Stomach (tissue), 9 donors: ENCODE results near the gene CCDC180. TPM values are rescaled to one million over a fixed set of nuclear protein-coding genes. Genes with fewer than 3 reads are reported as not detected.

Source experiments
- DNase-seq, 2 donors: peaks; one replicate each; pipeline versions ENCODE4 v3.0.0 to v3.0.0-alpha.2; 2013 to 2019
- H3K27ac ChIP-seq, 5 donors: fragments of 200-600 bp in 4 of 5; sonication (generic) in 4 of 5; one replicate each; pipeline ENCODE4 v1.5.1; 2013 to 2019; ENCODE audit warnings: mild to moderate bottlenecking in 1 of 5, moderate library complexity in 1 of 5
- H3K27me3 ChIP-seq, 3 donors: fragments of 200-600 bp; sonication (generic); one replicate each; pipeline ENCODE4 v1.5.1; 2017 to 2019; ENCODE audit warnings: mixed run types in 1 of 3
- H3K36me3 ChIP-seq, 4 donors: fragments of 200-600 bp; sonication (generic); 1 replicate in 3 of 4; 2 replicates in 1 of 4; pipeline ENCODE4 v1.5.1; 2016 to 2019
- H3K4me1 ChIP-seq, 4 donors: fragments of 200-600 bp; sonication (generic); one replicate each; pipeline ENCODE4 v1.5.1; 2016 to 2019
- H3K4me3 ChIP-seq, 4 donors: fragments of 200-600 bp; sonication (generic) in 3 of 4; one replicate each; pipeline ENCODE4 v1.5.1; 2016 to 2019; ENCODE audit warnings: mild to moderate bottlenecking in 1 of 4
- H3K9me3 ChIP-seq, 4 donors: fragments of 200-600 bp; sonication (generic); one replicate each; pipeline ENCODE4 v1.5.1; 2016 to 2019
- CTCF ChIP-seq, 7 experiments: fragments of 450-650 bp in 4 of 7; fragments of 200-600 bp in 3 of 7; sonication (generic) in 3 of 7; IDR thresholded peaks; one replicate each; pipeline ENCODE4 v1.5.1; 2016 to 2019; ENCODE audit warnings: antibody characterized with exemption in 7 of 7, control low read depth in 2 of 7, mild to moderate bottlenecking in 1 of 7
- EP300 ChIP-seq: sonication (generic); formaldehyde crosslinking; IDR thresholded peaks from one replicate; pipeline ENCODE4 v1.6.1; 2017; ENCODE audit warnings: antibody characterized with exemption
- POLR2A ChIP-seq, 4 donors: fragments of 450-650 bp; IDR thresholded peaks; one replicate each; pipeline ENCODE4 v1.6.1; 2016; ENCODE audit warnings: antibody characterized with exemption in 4 of 4, control low read depth in 2 of 4, mild to moderate bottlenecking in 1 of 4, moderate library complexity in 1 of 4
- POLR2AphosphoS5 ChIP-seq, 3 donors: sonication (generic); formaldehyde crosslinking; IDR thresholded peaks; one replicate each; pipeline ENCODE4 v1.6.1; 2016; ENCODE audit warnings: antibody characterized with exemption in 3 of 3
- WGBS, 5 donors: extraction: QIAGEN DNeasy Blood & Tissue Kit in 3 of 5; methylation state at CpG; one replicate each; pipeline versions ENCODE4 v1.1.5 to v1.1.7; 2013 to 2018; 5-methylcytosine and 5-hydroxymethylcytosine counted together
- intact Hi-C: fragments of 100-400 bp; cut with DNase I; formaldehyde crosslinking; loops from one replicate; pipeline ENCODE4 v1.15.1; 2023; ENCODE audit warnings: low total_unique reads
- polyA plus RNA-seq, 3 donors: library from polyadenylated mRNA; stranded (reverse); fragments of 200-250 nt; gene quantifications; one replicate each; pipeline ENCODE4 v1.2.3, GENCODE V29; 2013
- total RNA-seq, 5 donors: library from RNA; depleted of rRNA; stranded (reverse); fragments of >200 nt; gene quantifications; one replicate each; pipeline versions ENCODE4 v1.1.0 to v1.2.3, GENCODE V29; 2014 to 2016
- donor health status: healthy with polysubstance abuse.
- donor health status: Bipolar disorder and iron deficiency.
- donor health status: healthy.

The CCDC180 gene
- total and polyA plus RNA-seq, 8 donors = 1.7 to 16.5 (median 6.0) TPM

- Histone ChIP-seq H3K27ac (no peak overlapping the region), H3K4me3 (no peak overlapping the region), H3K27me3 (no peaks in the 10 kb centered on the region), H3K9me3 (no peaks in the 10 kb centered on the region), H3K4me1 (no peaks in the 10 kb centered on the region), H3K36me3 (peaks cover 23 to 52% (median 48%) of the 10 kb centered on the region in 4 donors)
- TF ChIP-seq CTCF (IDR thresholded peaks at IDR 0.05) = no peak
- no peak for TF ChIP-seq POLR2A (IDR thresholded peaks at IDR 0.05)
- TF ChIP-seq POLR2AphosphoS5 (IDR thresholded peaks at IDR 0.05) = no peak
- no peak for TF ChIP-seq EP300
- intact Hi-C loops = no loop called here
- WGBS, 5 donors = 76 to 84% (median 82%) methylated on average over 3 to 6 of the region's 6 CpGs
- no peak for DNase-seq
Measured at GRCh38 chr9:97276310-97276852, 31.1 kb upstream of the CCDC180 start.

- Histone ChIP-seq H3K36me3 (peaks cover 23 to 68% (median 64%) of the 10 kb centered on the region in 4 donors), H3K27ac (no peak overlapping the region), H3K4me3 (no peak overlapping the region), H3K27me3 (no peaks in the 10 kb centered on the region), H3K4me1 (no peaks in the 10 kb centered on the region), H3K9me3 (no peaks in the 10 kb centered on the region)
- no peak for TF ChIP-seq CTCF (IDR thresholded peaks at IDR 0.05)
- TF ChIP-seq EP300 = no peak
- DNase-seq = no peak
- intact Hi-C loops = no loop called here
- 90 to 97% (median 95%) methylated on average over 7 of the region's 7 CpGs for WGBS, 5 donors
Measured at GRCh38 chr9:97277953-97278352, 29.5 kb upstream of the CCDC180 start.

- Histone ChIP-seq H3K4me3 (no peak overlapping the region), H3K36me3 (peaks cover 28 to 93% (median 87%) of the 10 kb centered on the region in 4 donors), H3K4me1 (no peaks in the 10 kb centered on the region), H3K27ac (no peak overlapping the region), H3K27me3 (no peaks in the 10 kb centered on the region), H3K9me3 (peaks cover 0 to 2% (median 0%) of the 10 kb centered on the region in 4 donors)
- 89 to 98% (median 96%) methylated on average over 3 of the region's 3 CpGs for WGBS, 5 donors
- intact Hi-C loops = no loop called here
- no peak for TF ChIP-seq EP300
- no peak for TF ChIP-seq POLR2A (IDR thresholded peaks at IDR 0.05)
- TF ChIP-seq CTCF (IDR thresholded peaks at IDR 0.05) = no peak
- TF ChIP-seq POLR2AphosphoS5 (IDR thresholded peaks at IDR 0.05) = no peak
- DNase-seq = no peak
Measured at GRCh38 chr9:97280755-97281330, 26.6 kb upstream of the CCDC180 start.

- H3K27ac ChIP-seq = no peak overlapping the region
- H3K36me3 ChIP-seq = peaks cover 21 to 90% (median 79%) of the 10 kb centered on the region in 4 donors
- H3K4me1 ChIP-seq = no peaks in the 10 kb centered on the region
- no peaks in the 10 kb centered on the region for H3K27me3 ChIP-seq
- TF ChIP-seq CTCF (IDR thresholded peaks at IDR 0.05) = no peak
- no peak for TF ChIP-seq EP300
- no peak for TF ChIP-seq POLR2AphosphoS5 (IDR thresholded peaks at IDR 0.05)
- no peak for TF ChIP-seq POLR2A (IDR thresholded peaks at IDR 0.05)
- H3K9me3 ChIP-seq = peaks cover 0 to 5% (median 0%) of the 10 kb centered on the region in 4 donors
- H3K4me3 ChIP-seq = no peak overlapping the region
- intact Hi-C loops = no loop called here
- DNase-seq = no peak
Measured at GRCh38 chr9:97283768-97284167, 23.7 kb upstream of the CCDC180 start.
